GM19467 (cell line): ENCODE results near the gene UBA1.

Experiments
- ATAC-seq: cut with Tn5 transposase; IDR thresholded peaks from one replicate; pipeline ENCODE4 v1.9.1; 2021; ENCODE audit warnings: mild to moderate bottlenecking, moderate library complexity; ENCODE audit not compliant: unreplicated experiment

The UBA1 gene

GRCh38 chrX:47228550-47229270 lies 35.1 kb downstream of the UBA1 start:
- ATAC-seq: no peak

DNA sequence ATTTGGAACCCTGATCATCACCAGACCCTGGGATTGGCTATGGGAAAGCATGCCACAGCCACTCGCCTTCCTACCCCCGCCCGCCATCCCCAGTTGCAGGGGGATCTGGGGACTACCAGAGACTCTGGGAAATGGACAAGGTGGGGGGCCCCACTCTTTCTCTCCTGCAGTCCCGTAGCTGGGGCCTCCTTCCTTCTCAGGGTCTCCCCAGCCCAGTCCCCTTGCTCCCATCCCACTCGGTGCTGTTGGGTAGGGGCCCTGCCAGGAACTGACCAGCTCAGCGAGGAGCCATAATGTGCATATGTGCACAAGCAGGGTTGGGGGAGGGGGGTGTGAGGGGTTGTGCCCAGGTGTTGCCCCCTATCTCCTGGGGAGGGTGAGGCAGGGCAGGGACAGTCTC lies 35.8 kb downstream of the UBA1 start:
- ATAC-seq: no peak

GRCh38 chrX:47230136-47230868 lies 36.7 kb downstream of the UBA1 start:
- no peak for ATAC-seq

- ATAC-seq: no peak
These were observed 37.5 kb downstream of the UBA1 start for GRCh38 chrX:47231167-47231566.

DNA sequence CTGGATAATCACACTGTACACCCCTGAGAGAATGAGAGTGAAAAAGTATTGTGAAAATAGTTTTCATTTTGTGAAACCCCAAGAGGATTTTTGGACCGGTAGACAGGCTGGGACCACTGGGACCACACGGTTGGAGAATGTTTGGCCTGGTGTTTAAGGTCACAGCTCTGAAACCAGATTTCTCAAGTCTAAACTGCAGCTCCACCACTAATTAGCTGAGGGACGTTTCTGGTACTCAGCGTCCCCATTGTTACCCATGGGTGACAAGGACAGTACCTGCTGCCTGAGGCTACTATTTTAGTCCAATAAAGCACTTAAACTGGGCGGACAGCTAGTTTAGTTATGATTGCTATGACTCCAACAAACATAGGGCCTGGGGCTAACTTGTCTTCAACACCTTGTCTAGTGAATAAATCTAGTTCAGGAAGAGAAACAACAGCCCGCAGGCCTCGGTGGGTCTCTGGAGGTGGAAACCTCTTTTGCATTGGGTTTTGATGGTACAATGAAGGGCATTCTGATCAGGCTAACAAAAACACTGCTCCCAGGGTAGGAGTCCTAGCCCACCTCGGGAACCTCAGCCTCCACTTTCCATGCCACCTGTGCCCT lies 38.7 kb downstream of the UBA1 start:
- no peak for ATAC-seq

GRCh38 chrX:47232803-47233332 lies 39.2 kb downstream of the UBA1 start, which contains the start of gene USP11:
TSS of gene USP11 (plus strand) at chrX:47233009. CDS start at chrX:47233044, 35 bp downstream.
- ATAC-seq: peak; percentile 3

GRCh38 chrX:47233333-47234113 lies 39.9 kb downstream of the UBA1 start:
- peak; percentile 77 for ATAC-seq

GRCh38 chrX:47234583-47234982 lies 41.0 kb downstream of the UBA1 start:
- ATAC-seq: no peak

DNA sequence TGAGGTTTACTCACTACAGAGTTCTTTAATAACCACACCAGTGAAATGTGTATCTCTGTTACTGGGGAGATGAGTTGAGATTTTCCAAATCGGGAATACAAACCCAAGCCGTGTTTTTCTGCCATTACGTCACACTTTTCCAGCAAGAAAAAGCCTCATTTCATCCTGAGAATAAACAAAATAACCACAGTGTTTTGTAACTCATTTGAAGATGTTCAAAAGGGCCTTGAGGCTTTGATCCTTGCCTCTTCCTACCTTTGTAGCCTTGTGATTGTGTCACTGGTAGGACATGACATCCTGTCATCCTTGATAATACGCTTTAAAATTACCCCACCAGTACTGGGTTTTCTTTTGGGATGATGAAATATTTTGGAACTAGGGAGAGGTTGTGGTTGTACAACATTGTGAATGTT lies 42.1 kb downstream of the UBA1 start:
- ATAC-seq: no peak

- no peak for ATAC-seq
These were observed 45.6 kb downstream of the UBA1 start for GRCh38 chrX:47239199-47239598.

- no peak for ATAC-seq
These were observed 46.4 kb downstream of the UBA1 start for GRCh38 chrX:47239898-47240545.

DNA sequence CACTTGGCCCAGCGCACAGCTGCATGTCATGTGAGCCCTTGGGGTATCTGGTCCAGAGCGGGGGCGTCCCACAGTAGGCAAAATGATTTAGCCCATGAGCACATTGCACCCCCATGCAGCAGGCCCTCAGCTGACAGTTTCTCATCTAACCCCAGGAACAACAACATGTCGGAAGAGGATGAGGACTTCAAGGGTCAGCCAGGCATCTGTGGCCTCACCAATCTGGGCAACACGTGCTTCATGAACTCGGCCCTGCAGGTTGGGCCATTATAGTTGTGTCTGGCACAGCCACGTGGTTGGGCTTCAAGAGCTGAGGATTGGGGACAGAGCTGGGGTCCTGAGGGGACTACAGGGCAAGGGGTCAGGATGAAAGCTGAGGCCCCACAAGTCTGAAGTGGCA lies 47.0 kb downstream of the UBA1 start:
- no peak for ATAC-seq

DNA sequence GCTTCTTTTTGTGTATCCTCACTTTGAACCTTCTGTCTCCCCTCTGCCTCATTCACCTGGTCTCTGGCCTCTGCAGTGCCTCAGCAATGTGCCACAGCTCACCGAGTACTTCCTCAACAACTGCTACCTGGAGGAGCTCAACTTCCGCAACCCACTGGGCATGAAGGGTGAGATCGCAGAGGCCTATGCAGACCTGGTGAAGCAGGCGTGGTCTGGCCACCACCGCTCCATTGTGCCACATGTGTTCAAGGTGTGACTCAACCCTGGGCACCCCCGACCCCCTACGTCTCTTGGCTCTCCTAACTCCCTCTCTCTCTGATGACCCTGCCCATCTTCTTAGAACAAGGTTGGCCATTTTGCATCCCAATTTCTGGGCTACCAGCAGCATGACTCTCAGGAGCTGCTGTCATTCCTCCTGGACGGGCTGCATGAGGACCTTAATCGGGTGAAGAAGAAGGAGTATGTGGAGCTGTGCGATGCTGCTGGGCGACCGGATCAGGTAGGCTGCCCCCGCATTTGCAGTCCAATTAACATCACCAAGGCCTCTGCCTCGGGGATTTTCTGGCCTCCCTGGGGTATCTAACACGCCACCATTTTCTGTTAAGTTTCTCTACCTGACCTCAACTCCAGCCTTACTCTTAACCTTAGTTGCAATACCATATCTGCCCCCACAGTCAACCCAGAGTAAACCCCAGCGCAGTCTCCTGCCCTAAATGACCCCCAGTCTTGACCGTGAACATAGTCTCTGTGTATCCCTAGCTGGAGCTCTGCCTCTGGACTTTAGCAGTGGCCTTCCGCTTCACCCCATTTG lies 47.8 kb downstream of the UBA1 start:
- no peak for ATAC-seq

- no peak for ATAC-seq
These were observed 48.7 kb downstream of the UBA1 start for GRCh38 chrX:47242321-47242720.

DNA sequence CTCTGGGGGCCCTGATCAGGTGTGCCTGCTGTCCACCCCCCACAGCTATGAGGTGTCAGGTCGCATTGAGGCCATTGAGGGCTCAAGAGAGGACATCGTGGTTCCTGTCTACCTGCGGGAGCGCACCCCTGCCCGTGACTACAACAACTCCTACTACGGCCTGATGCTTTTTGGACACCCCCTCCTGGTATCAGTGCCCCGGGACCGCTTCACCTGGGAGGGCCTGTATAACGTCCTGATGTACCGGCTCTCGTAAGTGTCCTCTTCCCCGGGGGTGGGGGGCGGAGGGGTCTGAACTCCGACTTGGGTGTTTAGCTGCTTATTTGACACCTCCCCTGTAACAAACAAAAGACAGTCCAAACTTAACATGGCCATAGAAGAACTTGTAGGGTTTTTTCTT lies 49.7 kb downstream of the UBA1 start:
- ATAC-seq: no peak

DNA sequence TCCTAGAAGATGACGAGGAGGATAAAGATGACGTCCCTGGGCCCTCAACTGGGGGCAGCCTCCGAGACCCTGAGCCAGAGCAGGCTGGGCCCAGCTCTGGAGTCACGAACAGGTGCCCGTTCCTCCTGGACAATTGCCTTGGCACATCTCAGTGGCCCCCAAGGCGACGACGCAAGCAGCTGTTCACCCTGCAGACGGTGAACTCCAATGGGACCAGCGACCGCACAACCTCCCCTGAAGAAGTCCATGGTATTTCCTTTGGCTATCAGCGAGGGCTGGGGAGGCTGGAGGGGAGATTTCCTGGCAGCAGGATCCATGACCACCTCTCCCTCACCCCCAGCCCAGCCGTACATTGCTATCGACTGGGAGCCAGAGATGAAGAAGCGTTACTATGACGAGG lies 51.0 kb downstream of the UBA1 start:
- ATAC-seq: no peak

DNA sequence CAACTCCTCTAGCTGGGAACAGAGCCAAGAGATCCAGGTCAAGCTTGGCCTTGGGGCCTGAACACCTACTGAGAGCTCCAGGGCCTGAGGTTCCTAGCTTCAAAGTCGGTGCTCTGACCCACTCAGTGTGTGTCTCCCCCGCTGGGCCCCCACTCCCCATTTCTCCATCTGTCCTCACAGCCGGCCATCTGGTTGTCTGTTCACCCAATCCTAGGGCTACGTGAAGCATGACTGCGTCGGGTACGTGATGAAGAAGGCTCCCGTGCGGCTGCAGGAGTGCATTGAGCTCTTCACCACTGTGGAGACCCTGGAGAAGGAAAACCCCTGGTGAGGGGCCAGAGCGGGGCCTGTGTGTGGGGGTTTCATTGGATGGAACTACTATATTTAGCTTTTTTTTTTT lies 51.5 kb downstream of the UBA1 start:
- ATAC-seq: no peak

DNA sequence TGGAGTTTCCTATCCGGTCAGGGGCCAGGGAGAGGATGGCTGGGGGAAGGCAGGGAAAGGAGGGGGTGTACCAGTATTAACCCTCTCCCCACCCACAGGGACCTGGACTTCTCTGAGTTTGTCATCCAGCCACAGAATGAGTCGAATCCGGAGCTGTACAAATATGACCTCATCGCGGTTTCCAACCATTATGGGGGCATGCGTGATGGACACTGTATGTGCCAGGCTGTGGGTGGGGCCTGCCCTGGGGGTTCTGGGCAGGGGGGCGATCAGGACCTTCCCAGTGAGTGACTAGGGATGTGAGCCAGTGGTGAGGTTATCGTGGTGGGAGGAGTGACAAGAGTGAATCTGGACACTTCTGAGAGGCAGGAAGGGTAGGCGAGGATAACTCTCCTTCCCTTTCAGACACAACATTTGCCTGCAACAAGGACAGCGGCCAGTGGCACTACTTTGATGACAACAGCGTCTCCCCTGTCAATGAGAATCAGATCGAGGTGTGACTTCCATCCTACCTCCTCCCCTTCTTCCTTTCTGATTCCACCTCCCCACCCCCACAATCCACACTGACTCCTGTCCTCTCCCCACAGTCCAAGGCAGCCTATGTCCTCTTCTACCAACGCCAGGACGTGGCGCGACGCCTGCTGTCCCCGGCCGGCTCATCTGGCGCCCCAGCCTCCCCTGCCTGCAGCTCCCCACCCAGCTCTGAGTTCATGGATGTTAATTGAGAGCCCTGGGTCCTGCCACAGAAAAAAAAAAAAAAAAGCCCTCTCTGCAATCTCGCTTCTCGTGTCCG lies 53.8 kb downstream of the UBA1 start:
- ATAC-seq: no peak

DNA sequence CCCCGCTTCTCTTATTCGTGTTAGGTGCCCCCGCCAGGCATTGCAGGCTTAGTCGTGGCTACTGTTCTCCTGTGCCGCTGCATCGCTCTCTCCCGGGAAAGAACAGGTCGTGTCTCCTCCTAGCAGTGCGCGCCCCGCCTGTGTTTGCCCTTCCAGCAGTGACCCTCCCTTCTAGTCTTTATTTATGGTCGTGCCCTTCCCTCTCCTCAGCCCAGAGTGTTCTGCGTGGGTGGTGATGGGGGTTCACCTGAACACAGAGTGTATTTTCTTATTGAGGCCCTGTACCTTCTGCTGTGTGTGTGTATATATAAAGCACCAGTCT lies 54.3 kb downstream of the UBA1 start:
- ATAC-seq: no peak
